PC-3 (cell line): ENCODE measurements around the gene POLR3GL. TPM values are rescaled to one million over a fixed set of nuclear protein-coding genes. Genes with fewer than 3 reads are reported as not detected.

Source experiments
- ATAC-seq: fragments of 200-7000 bp; cut with Tn5 transposase; 2 replicates; pipeline ENCODE4 v1.9.1; 2020; ENCODE audit warnings: mild to moderate bottlenecking, moderate library complexity
- BruUV-seq: library from RNA; stranded (reverse); fragments of 400-500 nt; replicated peaks from 2 replicates; lab custom pipeline; 2021; lab: Mats Ljungman, UMichigan
- CTCF ChIA-PET: fragments of 300-600 bp; sonication (Branson Sonifier 250); formaldehyde crosslinking; loops from one replicate; lab custom pipeline; 2022; ENCODE audit warnings: antibody characterized with exemption; lab: Charles Lee
- POLR2A ChIA-PET: fragments of 300-600 bp; sonication (Branson Sonifier 250); formaldehyde crosslinking; loops from one replicate; lab custom pipeline; 2022; ENCODE audit warnings: antibody characterized with exemption; ENCODE audit not compliant: unreplicated experiment; lab: Charles Lee
- DNase-seq: peaks from one replicate; pipeline ENCODE4 v3.0.0-alpha.2; 2015
- H2AFZ ChIP-seq: fragments of 300-600 bp; sonication (generic); 2 replicates; pipeline ENCODE4 v1.6.0; 2016; ENCODE audit warnings: antibody characterized with exemption, low read length
- H3F3A ChIP-seq: fragments of 300-600 bp; sonication (generic); one replicate; pipeline ENCODE4 v1.6.0; 2017; ENCODE audit warnings: antibody characterized with exemption, low read length, control low read depth, mild to moderate bottlenecking; ENCODE audit not compliant: unreplicated experiment
- H3K27ac ChIP-seq: fragments of 300-600 bp; sonication (generic); 2 replicates; pipeline ENCODE4 v1.5.1; 2016; ENCODE audit warnings: mild to moderate bottlenecking, low read length
- H3K27me3 ChIP-seq: fragments of 300-600 bp; sonication (generic); 2 replicates; pipeline ENCODE4 v1.6.1; 2016; ENCODE audit warnings: low read length, mixed read lengths
- H3K36me3 ChIP-seq: fragments of 300-600 bp; sonication (generic); 2 replicates; pipeline ENCODE4 v1.6.1; 2016; ENCODE audit warnings: low read depth, mixed run types, low read length, mixed read lengths
- H3K4me1 ChIP-seq: fragments of 300-600 bp; sonication (generic); 2 replicates; pipeline ENCODE4 v1.5.1; 2016; ENCODE audit warnings: low read length; ENCODE audit not compliant: insufficient read depth
- H3K4me2 ChIP-seq: fragments of 300-600 bp; sonication (generic); 2 replicates; pipeline ENCODE4 v1.6.0; 2016; ENCODE audit warnings: low read length
- H3K4me3 ChIP-seq: fragments of 300-600 bp; sonication (generic); 2 replicates; pipeline ENCODE4 v1.5.1; 2016; ENCODE audit warnings: mild to moderate bottlenecking, low read length, mixed read lengths
- H3K79me2 ChIP-seq: fragments of 300-600 bp; sonication (generic); 2 replicates; pipeline ENCODE4 v1.6.1; 2017; ENCODE audit warnings: low read length, mixed read lengths
- H3K9ac ChIP-seq: fragments of 300-600 bp; sonication (generic); 2 replicates; pipeline ENCODE4 v1.6.0; 2016; ENCODE audit warnings: mild to moderate bottlenecking, low read length
- H3K9me2 ChIP-seq: fragments of 300-600 bp; sonication (generic); replicated peaks from 2 replicates; pipeline ENCODE4 v1.6.1; 2016; ENCODE audit warnings: mixed run types, low read length, mixed read lengths
- H3K9me3 ChIP-seq: fragments of 300-600 bp; sonication (generic); 2 replicates; pipeline ENCODE4 v1.6.1; 2016; ENCODE audit warnings: low read length, mixed read lengths
- H4K20me1 ChIP-seq: fragments of 300-600 bp; sonication (generic); 2 replicates; pipeline ENCODE4 v1.6.1; 2016; ENCODE audit warnings: low read length, mixed read lengths
- CTCF ChIP-seq: fragments of 300-600 bp; sonication (generic); conservative IDR thresholded peaks from 2 replicates; pipeline ENCODE4 v1.5.1; 2017; ENCODE audit warnings: antibody characterized with exemption, low read depth, mild to moderate bottlenecking, low read length
- EZH2 ChIP-seq: fragments of 300-600 bp; sonication (generic); IDR thresholded peaks from one replicate; pipeline ENCODE4 v1.6.1; 2017; ENCODE audit warnings: antibody characterized with exemption, mild to moderate bottlenecking, low read length; ENCODE audit not compliant: unreplicated experiment
- EZH2phosphoT487 ChIP-seq: fragments of 300-600 bp; sonication (generic); IDR thresholded peaks from 2 replicates; pipeline ENCODE4 v1.6.1; 2018; ENCODE audit warnings: mild to moderate bottlenecking, antibody characterized with exemption, low read length, borderline replicate concordance
- intact Hi-C: fragments of 100-400 bp; cut with micrococcal nuclease; formaldehyde crosslinking; loops from 2 replicates; pipeline ENCODE4 v1.9.0; 2023
- total RNA-seq: library from RNA; depleted of rRNA; stranded (reverse); fragments of >200 nt; gene quantifications from 2 replicates; pipeline ENCODE4 v1.2.3, GENCODE V29; 2014

POLR3GL gene
- total RNA-seq, 1 experiment from 2014 or later, result 8.4 TPM

GRCh38 chr1:145992502-145992936, 28.0 kb downstream of the POLR3GL start:
- no peak overlapping the region for H3K27ac ChIP-seq

DNA sequence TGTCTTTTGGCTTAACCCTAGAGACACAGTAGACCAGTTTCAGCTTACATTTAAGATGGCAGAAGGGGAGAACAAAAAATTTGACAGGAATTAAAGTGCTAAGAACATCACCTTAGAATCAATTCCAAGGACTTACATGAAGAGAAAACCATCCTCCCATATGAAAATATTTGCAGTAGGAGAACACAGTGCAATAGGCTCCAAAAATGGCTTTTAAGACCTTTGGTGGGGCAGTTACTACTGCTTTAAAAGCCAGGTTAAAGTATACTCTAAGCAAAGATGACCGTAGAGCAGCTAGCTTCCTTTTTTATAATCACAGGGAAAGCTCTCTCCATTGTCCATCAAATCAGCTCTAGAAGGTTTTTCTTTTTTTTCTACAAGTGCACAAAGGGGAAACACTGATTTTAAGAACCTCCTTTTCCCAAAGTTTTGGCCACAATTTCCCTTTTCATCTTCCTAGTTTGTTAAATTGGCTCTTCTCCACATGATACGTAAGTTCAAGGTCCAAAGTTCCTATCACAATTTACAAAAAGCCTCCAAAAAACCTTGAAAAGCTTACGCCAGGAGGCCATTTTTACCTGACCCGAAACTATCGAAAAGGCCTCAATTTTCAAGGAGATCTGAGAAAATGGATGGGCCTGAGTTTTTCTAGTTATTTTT, 28.6 kb downstream of the POLR3GL start:
- Histone ChIP-seq H3F3A (peaks cover 9% of the 10 kb centered on the region), H3K4me2 (peak overlapping the region; percentile 98), H3K4me3 (peak overlapping the region; percentile 99; the same call in 1 of the 2 replicates), H4K20me1 (peaks cover 34% of the 10 kb centered on the region), H3K79me2 (peaks cover 44% of the 10 kb centered on the region), H2AFZ (no peak overlapping the region), H3K36me3 (peaks cover 34% of the 10 kb centered on the region), H3K9ac (no peak overlapping the region), H3K27ac (no peak overlapping the region), H3K27me3 (no peaks in the 10 kb centered on the region), H3K9me3 (no peaks in the 10 kb centered on the region), H3K9me2 (no peaks in the 10 kb centered on the region), H3K4me1 (peaks cover 34% of the 10 kb centered on the region)
- POLR2A ChIA-PET, result no interaction called here
- ATAC-seq, result no peak
- no peak for TF ChIP-seq EZH2phosphoT487
- no peak for TF ChIP-seq EZH2
- no peak for TF ChIP-seq CTCF
- intact Hi-C loops, result no loop called here
- BruUV-seq, result no TSS peak
- DNase-seq, result no peak
- CTCF ChIA-PET, result no interaction called here

More at GRCh38 chr1:145992502-145992936, 28.0 kb downstream of the POLR3GL start:
- Histone ChIP-seq H3K36me3 (peaks cover 34% of the 10 kb centered on the region), H4K20me1 (peaks cover 34% of the 10 kb centered on the region), H2AFZ (no peak overlapping the region), H3K4me3 (no peak overlapping the region), H3F3A (peaks cover 9% of the 10 kb centered on the region), H3K4me1 (peaks cover 31% of the 10 kb centered on the region), H3K27me3 (no peaks in the 10 kb centered on the region), H3K9me2 (no peaks in the 10 kb centered on the region), H3K9ac (no peak overlapping the region), H3K79me2 (peaks cover 44% of the 10 kb centered on the region), H3K9me3 (no peaks in the 10 kb centered on the region), H3K4me2 (no peak overlapping the region)
- BruUV-seq, result no TSS peak
- DNase-seq (no peak), ATAC-seq (no peak)
- intact Hi-C loops, result no loop called here
- POLR2A ChIA-PET, result no interaction called here
- TF ChIP-seq EZH2phosphoT487 (no peak), CTCF (no peak), EZH2 (no peak)
- CTCF ChIA-PET, result no interaction called here
